GM06990 (cell line): ENCODE data around the gene TBKBP1.

Experiments used
- DNase-seq: peaks from one replicate; pipeline ENCODE4 v3.0.0-alpha.2; 2011; ENCODE audit not compliant: insufficient read length; ENCODE audit errors: extremely low read depth
- H3K27me3 ChIP-seq: replicated peaks from 2 replicates; pipeline ENCODE4 v1.6.0; 2011; ENCODE audit warnings: low read length; ENCODE audit not compliant: control insufficient read depth, insufficient read depth
- H3K36me3 ChIP-seq: 2 replicates; pipeline ENCODE4 v1.5.1; 2011; ENCODE audit warnings: low read length; ENCODE audit not compliant: control insufficient read depth, insufficient read depth
- H3K4me3 ChIP-seq: replicated peaks from 2 replicates; pipeline ENCODE4 v1.5.1; 2011; ENCODE audit warnings: low read depth, mild to moderate bottlenecking, control low read depth, low read length
- CTCF ChIP-seq: IDR thresholded peaks from 2 replicates; pipeline ENCODE4 v1.5.1; 2011; ENCODE audit warnings: low read length, control low read depth, mild to moderate bottlenecking, inconsistent platforms; ENCODE audit not compliant: insufficient read depth, poor library complexity, severe bottlenecking

The TBKBP1 gene

GRCh38 chr17:47716375-47716774 is 22.4 kb downstream of the TBKBP1 start:
- Histone ChIP-seq H3K4me3 (no peak overlapping the region), H3K27me3 (peaks cover 4% of the 10 kb centered on the region), H3K36me3 (no peaks in the 10 kb centered on the region)
- TF ChIP-seq CTCF: no peak
- no peak for DNase-seq

GRCh38 chr17:47717261-47717697 is 23.3 kb downstream of the TBKBP1 start:
- peaks cover 5% of the 10 kb centered on the region for H3K27me3 ChIP-seq
- no peak for DNase-seq
- TF ChIP-seq CTCF: peak; percentile 38
- no peak overlapping the region for H3K4me3 ChIP-seq
- no peaks in the 10 kb centered on the region for H3K36me3 ChIP-seq

GRCh38 chr17:47717979-47718621 is 24.1 kb downstream of the TBKBP1 start:
- no peak for DNase-seq
- Histone ChIP-seq H3K27me3 (peaks cover 5% of the 10 kb centered on the region), H3K4me3 (no peak overlapping the region), H3K36me3 (no peaks in the 10 kb centered on the region)
- no peak for TF ChIP-seq CTCF

- Histone ChIP-seq H3K4me3 (no peak overlapping the region), H3K36me3 (no peaks in the 10 kb centered on the region), H3K27me3 (peaks cover 5% of the 10 kb centered on the region)
- DNase-seq: no peak
- no peak for TF ChIP-seq CTCF
Observed at GRCh38 chr17:47718634-47719405, 24.9 kb downstream of the TBKBP1 start.

- DNase-seq: peak; percentile 63
- H3K36me3 ChIP-seq: no peaks in the 10 kb centered on the region
- TF ChIP-seq CTCF: no peak
- no peak overlapping the region for H3K4me3 ChIP-seq
- H3K27me3 ChIP-seq: peaks cover 5% of the 10 kb centered on the region
Observed at GRCh38 chr17:47719411-47720152, 25.6 kb downstream of the TBKBP1 start.
